Nucleus accumbens (tissue), 56 donors: ENCODE data around the gene ATP6V1B1.

Experiments
- DNase-seq, 56 donors: peaks; one replicate each; lab custom pipeline; 2025; lab: John Stamatoyannopoulos, UW

The ATP6V1B1 gene

DNA sequence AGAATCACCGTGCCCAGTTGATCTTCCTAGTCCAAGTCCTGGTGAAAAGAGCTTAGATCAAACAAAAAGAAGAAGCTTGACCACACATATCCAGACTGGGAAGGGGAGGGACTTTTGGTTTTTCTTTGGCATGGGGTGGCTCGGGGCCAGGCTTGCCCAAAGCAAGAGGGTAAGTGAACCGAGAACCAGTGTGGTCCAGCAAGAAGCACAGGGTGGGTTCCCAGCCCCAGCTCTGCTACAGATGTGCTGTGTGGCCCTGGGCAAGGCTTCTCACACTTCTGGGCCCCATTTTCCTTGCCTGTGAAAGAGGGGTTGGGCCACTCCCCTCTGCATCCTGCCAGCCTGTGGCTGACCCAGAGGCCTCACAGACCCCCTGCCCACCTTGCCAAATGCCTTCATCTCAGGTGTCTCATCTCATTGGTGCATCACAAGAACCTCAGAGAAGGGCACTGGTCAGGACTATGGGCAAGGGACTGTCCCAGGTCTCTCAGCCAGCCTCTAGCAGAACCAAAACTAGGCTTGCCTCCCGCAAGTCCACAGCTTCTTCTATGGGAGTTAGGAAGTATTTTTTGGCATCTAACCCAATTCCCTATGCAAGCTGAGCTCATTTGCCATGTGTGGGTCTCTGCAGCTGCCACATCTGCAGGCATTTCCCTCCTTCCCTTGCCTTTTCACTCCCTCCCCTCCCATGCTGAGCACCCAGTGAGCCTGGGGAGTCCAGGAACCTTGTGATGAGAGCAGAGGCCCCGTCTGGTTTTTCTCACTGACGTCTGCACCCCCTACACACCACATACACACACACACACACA lies 6.9 kb downstream of the ATP6V1B1 start:
- DNase-seq: no peak

GRCh38 chr2:70943205-70943871 lies 7.6 kb downstream of the ATP6V1B1 start:
- no peak for DNase-seq

- DNase-seq: no peak
Measured at GRCh38 chr2:70944111-70944690, 8.5 kb downstream of the ATP6V1B1 start.

GRCh38 chr2:70946832-70947442 lies 11.2 kb downstream of the ATP6V1B1 start:
- DNase-seq: peak in 35 of 56 donors; percentile 2 to 79 (median 19)

DNA sequence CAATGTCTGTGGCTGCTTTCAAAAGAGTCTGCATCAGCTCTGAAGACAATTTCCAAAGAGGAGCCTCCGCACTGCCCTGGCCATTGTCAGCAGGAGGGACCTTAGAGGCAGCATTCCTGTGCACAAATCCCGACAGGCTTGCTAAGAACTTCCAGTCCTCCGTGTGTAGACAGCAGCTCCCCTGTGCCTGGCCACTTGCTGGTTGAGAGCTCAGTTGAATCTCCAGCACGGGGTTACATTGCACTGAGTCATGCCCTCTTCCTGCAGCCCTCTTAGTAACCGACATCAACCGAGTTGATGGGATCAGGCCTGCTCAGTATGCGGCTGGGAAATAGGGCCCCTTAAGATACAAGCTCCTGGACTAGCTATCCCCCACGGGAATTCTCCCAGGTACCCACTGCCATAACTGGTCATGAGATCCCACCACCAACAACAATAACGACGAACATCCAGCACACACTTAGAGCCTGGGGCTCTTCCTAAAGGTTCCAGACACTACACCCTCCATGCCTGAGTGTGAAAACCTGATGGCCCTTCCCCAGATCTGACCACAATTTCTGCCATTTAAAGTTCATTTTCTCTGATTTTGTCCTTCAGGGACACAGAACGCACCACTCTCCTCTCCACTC lies 12.0 kb downstream of the ATP6V1B1 start:
- DNase-seq: no peak

DNA sequence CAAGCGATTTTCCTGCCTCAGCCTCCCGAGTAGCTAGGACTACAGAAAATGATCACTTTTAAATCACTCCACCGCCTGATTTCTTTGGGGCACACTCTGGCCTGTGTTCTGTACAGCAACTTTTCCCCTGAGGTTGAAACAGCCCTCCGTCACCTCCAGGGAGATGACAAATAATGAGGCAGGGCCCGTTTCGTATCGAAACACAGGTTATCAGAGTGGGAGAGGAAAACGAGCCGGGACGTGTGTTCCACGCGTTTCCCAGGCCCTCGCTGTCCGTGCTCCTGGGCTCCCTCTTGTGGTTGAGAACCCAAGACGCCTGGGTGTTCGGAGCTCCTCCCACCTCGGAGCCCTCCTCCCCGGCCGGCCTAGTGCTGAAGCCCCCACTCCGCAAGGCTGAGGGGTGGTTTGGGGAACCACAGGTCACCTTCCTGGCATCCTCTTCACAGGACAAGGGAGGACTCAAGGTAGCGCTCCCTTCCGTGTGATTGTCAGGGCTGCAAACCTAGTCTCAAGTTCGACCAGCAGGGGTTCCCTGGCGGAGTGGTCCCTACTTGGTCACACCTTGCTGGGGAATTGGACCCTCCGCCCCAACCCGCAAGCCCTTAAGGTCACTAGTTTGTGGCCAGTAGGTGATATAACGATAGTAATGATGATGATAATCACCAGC lies 12.8 kb downstream of the ATP6V1B1 start:
- peak in 49 of 56 donors; percentile 9 to 82 (median 50) for DNase-seq

DNA sequence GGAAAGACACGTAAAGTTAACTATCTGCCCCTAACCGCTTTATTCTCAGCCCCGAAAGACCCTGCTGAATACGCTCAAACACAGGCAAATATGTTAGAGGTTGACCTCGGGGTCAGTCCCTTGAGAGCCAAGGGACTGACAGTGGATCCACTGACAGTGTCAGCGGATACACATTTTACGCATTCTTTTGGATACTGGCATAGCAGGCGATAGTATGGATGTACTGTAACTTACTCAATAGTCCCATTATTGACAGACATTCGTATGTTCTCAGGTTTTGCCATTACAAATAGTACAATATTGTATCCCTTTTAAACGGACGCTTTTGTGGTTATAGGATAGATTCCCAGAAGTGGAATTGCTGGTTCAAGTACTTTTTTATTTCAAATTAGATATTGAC lies 13.4 kb downstream of the ATP6V1B1 start:
- DNase-seq: no peak

- DNase-seq: no peak
Measured at GRCh38 chr2:70954886-70955285, 19.2 kb downstream of the ATP6V1B1 start.

GRCh38 chr2:70956141-70956540 lies 20.4 kb downstream of the ATP6V1B1 start:
- no peak for DNase-seq

- no peak for DNase-seq
Measured at GRCh38 chr2:70957798-70958197, 22.1 kb downstream of the ATP6V1B1 start.

GRCh38 chr2:70958759-70959158 lies 23.1 kb downstream of the ATP6V1B1 start:
- no peak for DNase-seq

DNA sequence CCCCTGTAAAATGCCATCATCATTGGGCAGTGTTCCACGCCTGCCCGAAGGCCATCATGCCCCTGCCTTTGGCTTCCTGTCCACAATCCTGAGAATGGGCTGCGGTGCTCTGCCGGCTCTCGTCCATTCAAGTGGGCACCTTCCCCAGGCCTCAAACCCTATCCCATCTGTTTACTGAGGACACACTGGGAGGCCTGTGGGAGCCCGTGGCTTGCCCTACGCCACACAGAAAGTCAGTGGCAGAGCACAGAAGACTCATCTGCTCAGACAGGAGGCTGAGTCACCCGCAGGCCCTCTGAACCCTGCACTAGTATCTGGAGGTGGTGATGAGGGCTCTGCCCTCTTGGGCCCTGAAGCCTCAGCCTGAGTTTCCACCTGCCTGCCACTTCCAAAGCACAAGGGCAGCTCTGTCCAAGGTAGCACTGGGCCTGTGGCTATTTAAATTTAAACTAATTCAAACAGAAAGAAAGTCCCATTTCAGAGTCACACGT lies 23.6 kb downstream of the ATP6V1B1 start:
- DNase-seq: no peak

DNA sequence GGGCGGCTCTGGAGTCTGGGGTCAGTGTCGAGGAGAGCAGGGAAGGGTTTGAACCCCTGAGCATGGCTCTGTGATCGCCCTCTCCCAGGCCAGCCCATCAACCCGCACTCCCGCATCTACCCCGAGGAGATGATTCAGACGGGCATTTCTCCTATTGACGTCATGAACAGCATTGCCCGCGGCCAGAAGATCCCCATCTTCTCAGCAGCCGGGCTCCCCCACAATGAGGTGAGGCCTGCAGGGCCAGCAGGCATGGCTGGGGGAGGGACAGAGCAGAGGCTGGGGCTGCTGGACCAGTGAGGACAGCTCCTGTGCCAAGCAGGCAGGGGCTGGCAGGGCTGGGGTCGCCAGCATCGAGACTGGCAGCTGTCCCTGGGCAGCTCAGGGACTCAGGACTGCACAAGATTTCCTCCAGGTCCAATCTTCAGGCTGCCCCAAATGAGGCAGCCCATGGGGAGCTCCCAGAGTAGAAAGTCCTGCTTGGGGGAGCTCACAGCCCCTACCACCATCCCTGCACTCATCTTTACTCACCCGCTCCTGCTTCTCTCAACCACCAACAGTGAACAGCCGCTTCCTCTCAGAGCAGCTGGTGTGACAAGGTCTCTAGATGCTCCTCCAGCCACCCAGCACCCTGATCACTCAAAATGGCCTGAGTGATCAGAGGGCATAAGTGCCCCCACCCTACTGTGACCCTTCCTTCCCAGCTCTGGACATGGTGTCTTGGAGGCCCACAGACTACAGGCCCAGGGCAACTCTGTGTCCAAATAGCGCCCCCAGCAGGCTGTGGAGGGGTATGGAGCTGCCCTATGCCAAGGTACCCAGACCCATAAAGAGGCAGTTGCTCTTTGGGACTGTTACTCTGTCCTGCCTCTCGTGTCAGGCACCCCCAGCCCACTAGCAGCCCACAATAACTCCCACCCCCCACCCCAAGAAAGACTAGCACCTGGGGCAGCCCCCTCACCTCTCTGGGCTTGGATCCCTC lies 24.4 kb downstream of the ATP6V1B1 start:
- no peak for DNase-seq

DNA sequence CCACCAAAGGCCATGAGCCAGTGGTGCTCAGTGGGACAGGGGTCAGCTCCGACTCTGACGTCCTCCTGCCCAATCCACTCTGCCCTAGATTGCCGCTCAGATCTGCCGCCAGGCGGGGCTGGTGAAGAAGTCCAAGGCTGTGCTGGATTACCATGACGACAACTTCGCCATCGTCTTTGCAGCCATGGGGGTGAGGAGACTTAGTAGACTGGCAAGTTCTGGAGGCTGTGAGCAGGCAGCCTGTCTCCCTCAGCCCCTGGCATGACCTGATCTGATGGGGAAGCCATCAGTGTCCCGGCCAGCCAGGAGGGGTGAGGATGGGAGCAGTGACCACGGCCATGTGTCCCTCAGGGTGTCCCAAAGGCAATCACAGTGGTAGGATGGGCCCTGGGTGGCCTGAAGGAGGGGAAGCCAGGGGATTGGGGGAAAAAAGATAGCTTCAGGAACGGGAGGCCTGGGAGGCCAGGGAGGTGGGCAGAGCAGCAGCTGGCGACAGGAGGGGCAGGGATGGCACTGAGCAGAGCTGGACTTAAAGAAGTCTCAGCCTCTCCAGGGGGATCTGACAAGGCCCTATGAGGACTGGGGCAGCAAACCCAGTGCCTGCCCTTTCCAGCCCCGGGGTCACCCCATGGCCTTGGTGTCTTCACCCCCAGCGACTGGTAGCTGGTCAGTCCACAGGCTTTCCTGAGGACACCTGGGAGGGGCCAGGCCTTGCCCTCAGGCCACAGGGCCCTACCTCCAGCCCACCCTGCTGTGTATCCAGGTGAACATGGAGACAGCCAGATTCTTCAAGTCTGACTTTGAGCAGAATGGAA lies 25.3 kb downstream of the ATP6V1B1 start:
- no peak for DNase-seq

- no peak for DNase-seq
Measured at GRCh38 chr2:70961648-70961994, 25.9 kb downstream of the ATP6V1B1 start.

- DNase-seq: no peak
Measured at GRCh38 chr2:70962211-70962884, 26.6 kb downstream of the ATP6V1B1 start.
